ENCODE data around the gene CYB5R3.
A peak's percentile ranks its signal among the peaks of the same experiment; 100 is the strongest.
"Not testable (repeated sequence)": the region's sequence is repeated elsewhere in the genome, so short reads cannot be mapped to it uniquely, and the experiment has no call there.

The CYB5R3 gene

DNA sequence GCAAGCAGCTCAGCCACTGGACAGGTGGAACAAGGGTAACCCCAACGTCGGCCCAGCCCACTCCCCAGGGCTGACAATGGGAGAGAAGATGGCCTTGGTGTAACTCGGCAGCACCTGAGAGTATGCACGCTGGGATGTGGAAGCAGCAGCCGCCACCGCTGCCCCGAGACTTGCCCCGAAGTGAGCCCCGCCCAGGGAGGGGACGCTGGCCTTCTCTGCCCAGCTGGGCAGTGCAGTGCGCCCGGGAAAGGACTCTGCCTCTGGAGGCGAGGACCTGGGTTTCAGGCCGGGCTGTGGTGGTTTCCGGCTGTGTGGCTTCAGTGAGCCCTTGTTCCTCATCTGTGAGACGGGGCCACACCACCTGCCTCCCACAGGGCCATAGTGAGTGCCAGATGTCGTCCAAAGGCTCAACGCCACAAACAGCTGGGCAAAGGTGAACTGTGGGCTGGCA is 25.9 kb downstream of the CYB5R3 start:
- no peak for DNase-seq (ENCODE audit: low spot score)

DNA sequence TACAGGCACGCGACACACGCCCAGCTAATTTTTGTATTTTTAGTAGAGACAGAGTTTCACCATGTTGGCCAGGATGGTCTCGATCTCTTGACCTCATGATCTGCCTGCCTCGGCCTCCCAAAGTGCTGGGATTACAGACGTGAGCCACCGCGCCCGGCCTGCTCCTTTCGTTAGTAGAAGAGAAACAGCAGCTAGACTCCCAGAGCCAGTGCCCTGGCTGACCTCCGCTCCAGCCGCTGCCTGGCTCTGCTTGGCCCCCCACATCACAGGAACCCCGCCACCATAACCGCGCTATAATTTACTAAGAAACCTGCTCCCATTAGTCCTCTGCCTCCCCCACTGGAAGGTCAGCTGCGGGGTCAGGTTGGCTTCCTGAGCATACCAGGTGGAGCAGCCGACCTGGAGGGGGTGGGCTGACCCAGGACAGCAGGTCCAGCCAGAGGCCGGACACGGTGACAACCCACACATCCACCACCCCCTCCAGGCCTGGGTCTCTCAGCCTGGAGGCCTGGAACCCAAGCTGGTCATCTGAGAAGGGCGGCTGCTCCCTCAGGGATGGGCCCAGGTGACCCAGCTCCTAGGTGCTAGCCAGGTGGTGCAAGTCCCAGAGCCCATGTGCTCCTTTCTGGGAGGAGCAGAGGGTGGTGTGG is 27.0 kb downstream of the CYB5R3 start:
- DNase-seq (ENCODE audit: low spot score) = no peak

DNA sequence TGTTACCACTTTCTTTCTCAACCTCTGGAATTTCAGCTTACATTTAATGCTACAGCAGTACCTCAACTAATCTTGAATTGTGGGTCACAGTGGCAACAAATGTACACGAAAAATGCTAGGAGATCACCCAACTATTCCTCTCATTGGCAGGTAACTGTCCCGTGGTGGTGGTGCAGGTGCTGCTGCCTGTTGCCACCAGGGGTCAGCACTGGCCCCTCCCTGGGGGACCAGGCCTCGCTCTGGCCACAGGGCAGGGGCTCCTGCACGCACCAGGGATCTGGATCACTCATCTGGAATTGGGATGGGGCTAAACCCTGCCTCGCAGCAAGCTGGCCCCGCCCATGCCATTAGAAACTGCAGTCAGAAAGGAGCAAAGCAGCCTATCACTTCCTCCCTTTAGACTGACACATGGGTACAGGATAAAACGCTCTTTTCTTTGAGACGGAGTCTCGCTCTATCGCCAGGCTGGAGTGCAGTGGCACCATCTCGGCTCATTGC is 27.6 kb downstream of the CYB5R3 start:
- peak; percentile 93 for DNase-seq (ENCODE audit: low spot score)

DNA sequence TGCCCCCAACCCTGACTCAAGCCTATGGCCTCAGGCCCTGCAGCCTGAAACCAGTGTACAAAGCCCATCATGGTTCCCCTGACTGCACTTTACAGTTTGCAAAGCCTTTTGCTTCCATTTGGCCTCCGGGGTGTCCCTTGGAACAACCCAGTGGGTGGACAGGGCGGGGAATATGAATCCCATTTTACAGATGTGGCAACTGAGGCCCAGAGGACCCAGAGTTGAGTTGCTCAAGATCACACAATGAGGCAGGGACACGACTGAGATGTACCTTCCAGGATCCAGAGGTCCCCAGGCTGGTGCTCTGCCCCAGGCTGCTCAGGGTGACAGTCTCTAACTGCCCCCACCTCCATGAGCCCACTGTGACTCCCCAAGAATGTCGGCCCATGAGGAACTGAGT is 29.1 kb downstream of the CYB5R3 start:
- no peak for DNase-seq (ENCODE audit: low spot score)

DNA sequence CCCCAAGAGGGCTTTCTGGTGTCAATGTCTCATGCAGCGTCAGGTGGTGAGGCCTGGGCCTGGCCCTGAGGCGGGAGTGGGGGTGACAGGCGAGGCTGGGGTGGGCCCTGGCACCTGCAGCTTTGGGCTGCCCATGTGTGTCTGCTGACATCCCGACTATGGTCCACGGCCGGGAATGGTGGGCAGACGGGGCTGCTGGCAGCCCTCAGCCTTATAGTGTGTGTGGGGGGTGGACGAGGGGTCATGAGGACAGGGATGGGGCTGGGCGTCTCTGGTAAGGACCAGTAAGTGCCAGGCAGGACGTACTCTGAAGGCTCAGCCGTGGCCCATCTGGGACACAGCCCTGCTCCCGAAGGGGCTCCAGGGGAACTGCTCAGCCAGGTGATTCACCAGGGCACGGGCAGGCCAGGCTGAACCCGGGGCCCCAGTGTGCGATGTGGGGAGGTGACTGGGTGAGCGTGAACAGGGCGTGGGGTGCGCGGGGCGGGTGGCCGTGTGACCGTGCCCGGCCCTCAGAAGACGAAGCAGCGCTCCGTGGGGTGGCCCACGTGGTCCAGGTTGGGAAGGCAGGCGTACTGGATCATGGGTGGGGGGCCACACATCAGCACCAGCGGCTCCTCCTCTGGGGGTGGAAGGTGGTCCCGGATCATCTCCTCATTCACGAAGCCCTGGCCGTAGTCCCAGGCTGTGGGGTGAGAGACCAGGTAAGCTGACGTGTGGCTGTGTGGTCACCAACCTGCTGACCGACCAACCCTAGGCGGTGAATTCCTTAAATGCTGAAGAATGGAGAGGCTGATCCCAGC is 29.7 kb downstream of the CYB5R3 start:
- DNase-seq (ENCODE audit: low spot score) = no peak

DNA sequence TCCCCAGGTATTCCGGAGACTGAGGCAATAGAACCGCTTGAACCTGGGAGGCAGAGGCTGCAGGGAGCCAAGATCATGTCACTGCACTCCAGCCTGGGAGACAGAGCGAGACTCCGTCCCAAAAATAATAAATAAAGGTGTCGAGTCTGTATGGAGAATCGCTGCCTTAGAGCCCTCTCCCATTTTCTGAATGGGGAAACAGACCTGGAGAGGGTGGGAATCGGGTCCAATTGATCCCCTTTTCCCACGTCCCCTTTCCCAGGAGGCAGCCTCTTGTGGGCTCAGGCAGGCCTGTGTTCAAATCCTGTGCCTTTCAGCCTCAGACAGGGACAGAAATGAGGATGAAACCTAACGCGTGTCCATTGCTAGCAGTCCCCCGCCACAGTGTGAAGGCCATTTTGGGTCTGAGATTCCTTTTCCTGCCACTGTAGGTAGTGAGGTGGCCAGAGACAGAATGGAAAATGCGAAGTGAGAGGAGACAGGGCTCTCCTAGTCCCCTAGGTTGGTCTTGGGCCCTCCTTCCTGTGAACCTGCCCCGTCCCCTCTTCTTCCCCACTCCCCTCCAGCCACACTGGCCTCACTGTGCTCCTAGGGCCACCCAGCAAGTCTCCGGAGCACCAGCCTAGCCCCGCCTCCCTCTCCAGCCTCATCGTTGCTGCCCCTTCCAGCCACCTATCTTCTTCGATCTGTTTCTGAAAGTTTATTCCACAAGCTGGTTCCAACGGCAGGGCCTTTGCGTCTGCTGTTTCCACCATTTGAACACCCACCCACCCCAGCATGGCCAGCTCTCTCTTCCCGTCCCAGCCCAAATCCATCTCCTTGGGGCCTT is 31.8 kb downstream of the CYB5R3 start:
- DNase-seq (ENCODE audit: low spot score) = no peak

DNA sequence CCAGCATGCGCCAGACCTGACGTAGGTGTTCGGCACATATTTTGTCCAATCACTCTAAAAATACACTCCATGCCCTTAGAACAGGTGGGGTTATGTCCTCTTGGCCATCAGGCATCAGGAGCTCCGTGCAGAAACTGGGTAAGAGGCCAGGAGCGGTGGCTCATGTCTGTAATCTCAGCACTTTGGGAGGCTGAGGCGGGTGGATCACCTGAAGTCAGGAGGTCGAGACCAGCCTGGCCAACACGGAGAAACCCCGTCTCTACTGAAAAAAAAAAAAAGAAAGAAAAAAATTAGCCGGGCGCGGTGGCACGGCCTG is 33.4 kb downstream of the CYB5R3 start:
- DNase-seq (ENCODE audit: low spot score) = not testable (repeated sequence)

DNA sequence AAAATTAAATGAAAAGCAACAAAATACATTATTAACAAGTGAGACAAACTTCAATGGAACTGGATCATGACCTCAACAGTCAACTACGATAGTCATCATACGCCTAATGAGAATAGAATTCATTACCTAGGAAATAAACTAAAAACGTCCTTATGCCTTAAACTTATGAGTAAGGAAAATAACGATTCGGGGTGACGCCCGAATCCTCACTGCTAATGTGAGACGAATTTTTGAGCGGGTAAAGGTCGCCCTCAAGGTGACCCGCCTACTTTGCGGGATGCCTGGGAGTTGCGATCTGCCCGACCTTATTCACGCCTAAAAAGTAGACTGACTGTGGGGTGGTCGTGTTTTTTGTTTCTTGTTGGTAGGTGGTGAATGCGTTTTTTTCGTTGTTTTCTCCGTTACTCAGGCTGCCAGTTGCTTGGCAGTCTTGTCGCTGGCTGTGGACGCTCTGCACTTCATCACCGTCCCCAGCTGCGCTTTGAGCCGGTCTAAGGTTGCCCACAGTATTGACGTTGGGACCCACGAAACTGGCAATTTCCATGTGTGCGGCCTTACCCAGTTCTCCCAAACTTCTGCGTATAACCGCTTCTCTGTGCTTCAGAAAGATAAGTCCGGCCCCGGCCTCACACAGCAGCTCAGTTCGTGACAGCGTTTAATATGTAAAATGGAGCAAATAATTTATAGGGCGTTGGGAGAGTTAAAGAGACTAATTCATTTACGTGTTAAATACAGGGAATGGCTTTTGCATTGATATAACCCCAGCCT is 33.9 kb downstream of the CYB5R3 start:
- DNase-seq (ENCODE audit: low spot score) = peak; percentile 87

DNA sequence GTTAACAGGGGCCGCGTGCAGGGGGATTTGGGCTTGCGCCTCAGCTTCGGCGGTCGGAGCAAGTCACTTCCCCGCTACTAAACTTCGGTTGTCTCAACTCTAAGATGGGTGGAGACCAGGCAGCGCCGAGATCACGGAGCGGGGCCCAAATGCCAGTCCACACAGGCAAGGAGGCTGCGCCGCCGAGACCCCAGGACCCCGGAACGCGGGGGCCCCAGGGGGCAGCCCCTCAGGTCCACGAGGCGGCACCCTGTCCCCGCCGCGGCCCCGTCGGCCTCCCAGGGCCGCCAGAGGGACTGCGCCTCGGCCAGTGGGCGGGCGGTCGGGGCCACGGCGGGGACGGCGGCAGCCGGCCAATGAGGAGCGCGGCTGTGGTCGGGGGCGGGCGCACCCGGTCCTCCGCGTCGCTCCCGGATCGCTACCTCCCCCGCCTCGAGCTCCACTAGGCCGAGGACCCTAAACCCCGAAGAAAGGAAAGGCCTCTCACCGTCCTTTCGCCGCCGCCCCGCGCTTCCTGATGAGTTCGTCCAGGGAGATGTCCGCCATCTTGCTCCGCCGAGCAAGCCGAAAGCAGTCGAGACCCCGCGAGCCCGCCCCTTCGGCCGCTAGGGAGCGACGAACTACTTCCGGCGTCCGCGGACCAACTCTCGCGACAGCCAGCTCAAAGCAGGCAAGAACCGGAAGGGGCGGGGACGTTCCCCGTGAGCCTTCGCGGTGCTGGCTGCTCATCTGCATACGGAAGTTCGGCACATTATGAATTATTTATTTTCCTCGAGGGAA is 34.7 kb downstream of the CYB5R3 start, which contains the start of gene POLDIP3:
POLDIP3 (minus strand) TSS at position 572 of the 780 bp plus-strand sequence; CDS start at position 546, 26 bp downstream.
- peak; percentile 86 for DNase-seq (ENCODE audit: low spot score)

DNA sequence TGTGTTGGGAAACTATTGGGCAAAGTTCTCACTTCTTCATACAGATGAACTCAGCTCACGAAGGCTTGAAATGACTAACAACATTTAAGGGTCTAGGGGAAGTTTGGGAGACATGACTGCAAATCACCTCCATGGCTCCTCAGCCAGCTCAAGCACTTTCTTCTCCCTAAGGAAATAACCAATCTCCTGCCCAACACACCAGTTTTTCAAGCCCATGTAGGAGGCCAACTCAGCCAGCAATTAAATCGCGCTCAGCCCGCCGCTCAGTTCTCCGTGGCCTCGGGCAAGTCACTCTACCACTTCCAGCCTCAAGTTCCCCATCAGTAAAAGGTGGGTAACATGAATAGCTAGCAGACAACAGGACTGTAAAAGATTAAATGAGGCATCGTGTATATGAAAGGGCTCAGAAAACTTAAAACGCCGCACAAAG is 35.3 kb downstream of the CYB5R3 start:
- DNase-seq (ENCODE audit: low spot score) = no peak

DNA sequence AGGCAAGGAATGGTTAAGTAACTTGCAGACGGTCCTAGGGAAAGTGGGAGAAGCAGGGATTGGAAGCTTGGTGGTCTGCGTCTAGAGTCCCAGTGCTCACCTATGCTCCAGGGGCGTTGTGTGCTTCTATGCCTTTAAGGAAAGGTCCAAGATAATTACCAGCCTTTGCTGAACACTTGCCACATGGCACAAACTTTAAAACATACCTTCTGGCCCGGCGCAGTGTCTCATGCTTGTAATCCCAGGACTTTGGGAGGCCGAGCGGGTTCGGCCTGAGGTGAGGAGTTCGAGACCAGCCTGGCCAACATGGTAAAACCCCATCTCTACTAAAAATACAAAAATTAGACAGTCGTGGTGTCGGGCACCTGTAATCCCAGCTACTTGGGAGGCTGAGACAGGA is 36.9 kb downstream of the CYB5R3 start:
- no peak for DNase-seq (ENCODE audit: low spot score)

DNA sequence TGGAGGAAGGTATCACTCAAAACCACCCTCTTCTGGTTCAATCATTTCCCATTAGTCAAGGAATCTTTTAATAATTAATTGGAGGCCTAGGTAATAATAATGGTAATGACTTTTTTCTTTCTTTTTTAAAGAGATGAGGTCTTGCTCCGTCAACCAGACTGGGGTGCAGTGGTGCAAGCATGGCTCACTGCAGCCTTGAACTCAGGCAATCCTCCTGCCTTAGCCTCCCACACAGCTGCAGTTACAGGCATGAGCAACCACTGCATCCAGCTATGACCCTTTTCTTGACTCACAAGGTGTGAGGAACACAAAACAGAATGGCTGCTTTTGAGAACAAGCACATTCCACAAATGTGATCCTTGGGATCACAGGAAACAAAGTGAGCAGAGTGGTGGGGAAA is 38.1 kb downstream of the CYB5R3 start:
- no peak for DNase-seq (ENCODE audit: low spot score)

DNA sequence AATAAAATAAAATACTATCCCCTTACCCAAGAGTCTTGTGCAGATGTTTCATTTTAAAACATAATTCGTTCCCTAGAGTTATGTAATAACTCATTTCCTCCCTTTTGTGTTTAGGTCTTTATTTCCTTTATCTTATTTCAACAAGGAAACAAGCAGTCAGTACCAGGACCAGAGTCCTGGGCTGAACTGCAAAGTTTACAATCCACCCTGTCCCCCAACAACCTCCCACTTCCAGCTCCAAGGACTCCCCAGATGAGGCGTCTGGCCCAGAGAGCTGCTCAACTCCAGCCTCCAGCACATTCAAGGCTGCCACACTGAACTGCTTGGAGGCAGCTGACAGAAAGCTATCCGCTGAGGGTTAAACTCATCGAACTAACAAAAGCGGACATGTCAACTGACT is 39.0 kb downstream of the CYB5R3 start:
- no peak for DNase-seq (ENCODE audit: low spot score)

DNA sequence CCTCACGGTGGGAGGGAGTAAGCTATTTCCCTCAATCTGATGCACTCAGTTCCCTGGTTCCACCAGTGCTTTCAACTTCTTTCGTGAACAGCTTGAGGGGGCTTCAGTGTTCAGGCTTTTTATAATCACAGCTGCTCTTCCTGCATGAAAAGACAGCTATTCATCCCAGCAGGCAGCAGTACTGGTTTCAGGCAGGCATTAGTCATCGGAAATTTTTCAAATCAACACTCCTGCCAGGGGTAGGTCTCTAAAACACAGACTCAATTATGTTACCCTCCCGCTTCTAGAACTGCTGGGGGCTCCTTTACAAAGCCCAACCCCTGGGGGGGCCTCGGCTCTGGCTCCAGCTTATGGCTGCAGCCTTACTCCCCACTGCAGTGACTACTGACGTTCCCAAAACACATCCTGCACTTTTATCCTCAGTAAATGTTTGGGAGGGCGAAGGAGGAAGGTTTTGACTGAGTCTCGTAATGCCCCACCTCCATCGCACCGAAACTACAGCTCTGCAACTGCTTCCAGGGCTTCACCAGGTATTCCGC is 40.3 kb downstream of the CYB5R3 start:
- DNase-seq (ENCODE audit: low spot score) = no peak

DNA sequence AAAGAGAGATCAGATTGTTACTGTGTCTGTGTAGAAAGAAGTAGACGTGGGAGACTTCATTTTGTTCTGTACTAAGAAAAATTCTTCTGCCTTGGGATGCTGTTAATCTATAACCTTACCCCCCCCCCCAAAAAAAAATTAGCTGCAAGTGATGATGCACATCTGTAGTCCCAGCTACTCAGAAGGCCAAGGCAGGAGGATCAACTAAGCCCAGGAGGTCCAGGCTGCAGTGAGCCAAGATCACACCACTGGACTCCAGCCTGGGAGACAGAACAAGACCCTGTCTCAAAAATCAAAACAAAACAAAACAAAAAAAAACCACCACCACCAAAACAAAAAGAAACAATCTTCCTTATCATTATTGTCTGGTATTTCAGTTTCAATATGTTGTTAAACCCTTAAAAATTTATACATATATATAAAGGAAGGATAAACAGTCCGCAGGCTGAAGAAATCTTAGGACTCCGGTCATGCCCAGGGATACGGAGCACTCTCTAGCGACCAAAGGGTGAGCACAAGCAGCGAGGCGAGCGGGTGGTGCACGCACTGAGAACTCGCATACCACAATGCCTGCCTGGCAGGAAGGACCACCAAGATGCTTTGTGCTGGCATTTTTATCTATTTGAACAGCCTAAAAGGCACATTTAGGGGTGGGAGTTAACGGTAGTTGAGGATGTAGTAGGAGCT is 40.9 kb downstream of the CYB5R3 start:
- no peak for DNase-seq (ENCODE audit: low spot score)

DNA sequence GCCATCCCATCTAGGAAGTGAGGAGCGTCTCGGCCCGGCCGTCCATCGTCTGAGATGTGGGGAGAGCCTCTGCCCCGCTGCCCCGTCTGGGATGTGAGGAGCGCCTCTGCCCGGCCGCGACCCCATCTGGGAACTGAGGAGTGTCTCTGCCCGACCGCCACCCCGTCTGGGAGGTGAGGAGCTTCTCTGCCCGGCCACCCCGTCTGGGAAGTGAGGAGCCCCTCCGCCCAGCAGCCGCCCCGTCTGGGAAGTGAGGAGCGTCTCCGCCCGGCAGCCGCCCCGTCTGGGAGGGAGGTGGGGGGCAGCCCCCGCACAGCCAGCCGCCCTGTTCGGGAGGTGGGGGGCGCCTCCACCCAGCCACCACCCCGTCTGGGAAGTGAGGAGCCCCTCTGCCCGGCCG is 41.6 kb downstream of the CYB5R3 start:
- DNase-seq (ENCODE audit: low spot score) = not testable (repeated sequence)

DNA sequence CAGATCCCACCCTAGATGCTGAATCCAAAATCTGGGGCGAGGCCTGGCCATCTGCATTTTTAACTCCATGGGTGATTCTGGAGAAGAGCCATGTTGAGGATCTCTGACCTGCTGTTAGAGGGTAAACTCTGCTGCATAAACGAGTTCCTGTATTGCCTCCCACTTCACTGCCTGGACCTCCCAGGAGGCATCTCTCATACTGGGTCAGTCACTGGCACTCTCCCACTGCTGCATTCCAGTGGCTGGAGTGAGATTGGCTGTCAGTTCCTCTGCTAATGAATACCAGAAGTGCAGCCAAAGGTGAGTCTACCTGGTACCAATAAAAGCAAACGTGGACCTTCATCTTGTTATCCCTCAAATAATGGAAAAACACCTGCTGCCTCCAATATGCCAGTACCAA is 44.8 kb downstream of the CYB5R3 start:
- no peak for DNase-seq (ENCODE audit: low spot score)

DNA sequence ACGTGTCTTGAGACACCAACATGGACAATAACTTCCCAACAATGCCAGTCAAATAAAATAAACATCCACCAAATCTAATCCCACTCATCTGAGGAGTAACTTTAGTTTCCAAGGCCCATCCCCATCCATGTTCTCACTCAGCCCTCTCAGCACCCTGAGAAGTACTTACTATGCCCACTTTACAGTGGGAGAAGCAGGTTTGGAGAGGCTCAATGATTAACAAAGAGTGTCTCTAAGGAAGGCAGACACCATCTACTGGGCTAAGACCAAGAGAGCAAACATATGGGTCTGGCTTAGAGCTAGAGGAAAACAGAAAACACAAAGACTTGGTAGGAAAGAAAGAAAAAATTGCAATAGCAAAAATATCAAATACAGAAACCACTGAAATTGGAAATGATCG is 45.8 kb downstream of the CYB5R3 start:
- no peak for DNase-seq (ENCODE audit: low spot score)

DNA sequence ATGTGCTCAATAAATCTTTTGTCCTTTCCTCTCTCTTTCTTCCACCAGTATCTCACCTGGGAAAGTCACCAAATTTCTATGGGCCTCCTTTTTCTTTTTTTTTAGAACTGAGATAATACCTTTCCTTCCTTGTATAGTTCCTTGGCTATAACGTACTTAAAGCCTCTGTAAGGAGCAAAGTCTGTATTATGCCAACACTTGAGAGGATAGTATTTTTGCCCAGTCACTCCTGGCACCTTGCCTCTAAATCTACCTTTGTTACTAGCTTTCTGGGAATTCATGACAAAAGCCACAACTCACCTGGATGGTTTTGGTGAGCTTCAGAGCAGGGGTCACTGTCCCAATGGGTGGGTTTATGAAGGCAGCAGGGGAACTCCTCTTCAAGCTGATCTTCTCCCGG is 46.7 kb downstream of the CYB5R3 start:
- DNase-seq (ENCODE audit: low spot score) = no peak

DNA sequence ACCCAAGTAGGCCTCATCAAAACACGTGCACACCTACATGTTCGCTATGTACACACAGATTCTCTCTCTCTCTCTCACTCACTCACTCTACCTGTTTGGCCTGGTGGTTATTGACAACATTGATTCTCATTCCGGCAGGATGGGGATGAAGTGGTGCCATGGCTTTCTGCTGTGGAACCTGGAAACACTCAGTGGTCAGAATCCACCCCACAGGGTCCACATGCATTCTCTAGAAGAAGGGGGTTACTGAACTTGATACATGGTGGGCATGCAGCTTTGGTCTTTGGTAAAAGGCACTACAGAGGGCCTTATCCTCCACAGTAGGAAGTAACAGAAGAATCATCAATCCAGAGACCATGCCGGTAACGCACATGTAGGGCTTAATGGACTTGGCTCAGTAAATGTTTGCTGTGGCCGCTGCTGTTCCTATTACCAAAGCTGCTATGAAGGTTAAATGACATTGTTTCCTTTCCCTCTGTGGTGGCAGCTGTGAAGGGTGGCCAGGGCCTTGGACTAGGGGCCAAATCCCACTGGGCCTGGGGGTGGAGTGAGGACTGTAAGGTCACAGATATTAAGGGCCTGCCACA is 47.2 kb downstream of the CYB5R3 start:
- DNase-seq (ENCODE audit: low spot score) = no peak
